Gastrocnemius medialis (tissue), 4 donors: ENCODE results near the gene PFKFB4. TPM values are rescaled to one million over a fixed set of nuclear protein-coding genes. Genes with fewer than 3 reads are reported as not detected.

Experiments used
- ATAC-seq, 2 donors: fragments of 150-250 bp; one replicate each; pipeline ENCODE4 v1.9.1; 2016
- DNase-seq, 2 donors: peaks; one replicate each; pipeline ENCODE4 v3.0.0-alpha.2; 2019
- H3K27ac ChIP-seq, 4 donors: fragments of 200-600 bp; sonication (generic); 1 replicate in 1 of 4; 2 replicates in 3 of 4; pipeline ENCODE4 v1.5.1; 2016 to 2018; ENCODE audit warnings: mild to moderate bottlenecking in 2 of 4, moderate library complexity in 1 of 4
- H3K27me3 ChIP-seq, 3 donors: fragments of 200-600 bp; sonication (generic) in 2 of 3; 1 replicate in 1 of 3; 2 replicates in 2 of 3; pipeline versions ENCODE4 v1.5.1 to v1.6.0; 2016 to 2019; ENCODE audit warnings: mild to moderate bottlenecking in 1 of 3, moderate library complexity in 1 of 3
- H3K36me3 ChIP-seq, 2 donors: fragments of 200-600 bp; sonication (generic) in 1 of 2; one replicate each; pipeline ENCODE4 v1.5.1; 2017 to 2018
- H3K4me1 ChIP-seq, 2 donors: fragments of 200-600 bp; sonication (generic) in 1 of 2; one replicate each; pipeline ENCODE4 v1.5.1; 2016 to 2017; ENCODE audit warnings: mild to moderate bottlenecking in 2 of 2
- H3K4me3 ChIP-seq, 4 donors: fragments of 200-600 bp; sonication (generic) in 3 of 4; 1 replicate in 1 of 4; 2 replicates in 3 of 4; pipeline ENCODE4 v1.5.1; 2016 to 2019; ENCODE audit warnings: mild to moderate bottlenecking in 2 of 4
- H3K9me3 ChIP-seq, 3 donors: fragments of 200-600 bp; sonication (generic) in 2 of 3; 1 replicate in 1 of 3; 2 replicates in 2 of 3; pipeline ENCODE4 v1.5.1; 2016 to 2019
- POLR2A ChIP-seq, 2 donors: fragments of 450-650 bp; IDR thresholded peaks; one replicate each; pipeline ENCODE4 v1.6.1; 2017; ENCODE audit warnings: antibody characterized with exemption in 2 of 2, mild to moderate bottlenecking in 2 of 2, moderate library complexity in 2 of 2
- in situ Hi-C, 4 donors: fragments of 200-750 bp; cut with MboI; loops; one replicate each; pipeline versions ENCODE4 v1.15.0 to v1.8.0; 2017; ENCODE audit warnings: low sequenced_read_pairs in 4 of 4
- intact Hi-C: fragments of 100-400 bp; cut with DNase I; formaldehyde crosslinking; loops from one replicate; pipeline ENCODE4 v1.15.1; 2023; ENCODE audit warnings: low total_unique reads
- total RNA-seq, 4 donors: library from RNA; depleted of rRNA; stranded (reverse); fragments of >200 nt; gene quantifications; one replicate each; pipeline versions ENCODE4 v1.1.0 to v1.2.3, GENCODE V29; 2016
- TF ChIP-seq, protein P1 (sequence below), 5 experiments: fragments of 450-650 bp in 3 of 5; fragments of 200-600 bp in 2 of 5; sonication (generic) in 2 of 5; IDR thresholded peaks in 4 of 5; conservative IDR thresholded peaks in 1 of 5; 1 replicate in 4 of 5; 2 replicates in 1 of 5; pipeline ENCODE4 v1.5.1; 2016 to 2019; ENCODE audit warnings: antibody characterized with exemption in 5 of 5, mild to moderate bottlenecking in 3 of 5, moderate library complexity in 3 of 5

The PFKFB4 gene
- total RNA-seq, 4 donors from 2014 or later, result 0.87 to 2.6 (median 1.7) TPM

- no peak for DNase-seq
- no peaks in the 10 kb centered on the region for H3K4me1 ChIP-seq
- no peak overlapping the region for H3K4me3 ChIP-seq
- in situ Hi-C loops, result no loop called here
- H3K27ac ChIP-seq, result no peak overlapping the region
- H3K27me3 ChIP-seq, result no peaks in the 10 kb centered on the region
- intact Hi-C loops, result no loop called here
- no peak for ATAC-seq
- peaks cover 0 to 3% of the 10 kb centered on the region in 2 donors for H3K36me3 ChIP-seq
- no peaks in the 10 kb centered on the region for H3K9me3 ChIP-seq
- TF ChIP-seq POLR2A (IDR thresholded peaks at IDR 0.05), result no peak
- TF ChIP-seq, protein P1, sequence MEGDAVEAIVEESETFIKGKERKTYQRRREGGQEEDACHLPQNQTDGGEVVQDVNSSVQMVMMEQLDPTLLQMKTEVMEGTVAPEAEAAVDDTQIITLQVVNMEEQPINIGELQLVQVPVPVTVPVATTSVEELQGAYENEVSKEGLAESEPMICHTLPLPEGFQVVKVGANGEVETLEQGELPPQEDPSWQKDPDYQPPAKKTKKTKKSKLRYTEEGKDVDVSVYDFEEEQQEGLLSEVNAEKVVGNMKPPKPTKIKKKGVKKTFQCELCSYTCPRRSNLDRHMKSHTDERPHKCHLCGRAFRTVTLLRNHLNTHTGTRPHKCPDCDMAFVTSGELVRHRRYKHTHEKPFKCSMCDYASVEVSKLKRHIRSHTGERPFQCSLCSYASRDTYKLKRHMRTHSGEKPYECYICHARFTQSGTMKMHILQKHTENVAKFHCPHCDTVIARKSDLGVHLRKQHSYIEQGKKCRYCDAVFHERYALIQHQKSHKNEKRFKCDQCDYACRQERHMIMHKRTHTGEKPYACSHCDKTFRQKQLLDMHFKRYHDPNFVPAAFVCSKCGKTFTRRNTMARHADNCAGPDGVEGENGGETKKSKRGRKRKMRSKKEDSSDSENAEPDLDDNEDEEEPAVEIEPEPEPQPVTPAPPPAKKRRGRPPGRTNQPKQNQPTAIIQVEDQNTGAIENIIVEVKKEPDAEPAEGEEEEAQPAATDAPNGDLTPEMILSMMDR (IDR thresholded peaks at IDR 0.05 in 4 of 5, conservative IDR thresholded peaks at IDR 0.05 in 1 of 5), result no peak
Observed at GRCh38 chr3:48567090-48567489, 10.5 kb upstream of the PFKFB4 start.

GRCh38 chr3:48566401-48566760, 9.8 kb upstream of the PFKFB4 start:
- Histone ChIP-seq H3K9me3 (no peaks in the 10 kb centered on the region), H3K36me3 (peaks cover 0 to 3% of the 10 kb centered on the region in 2 donors), H3K4me3 (no peak overlapping the region), H3K4me1 (no peaks in the 10 kb centered on the region), H3K27me3 (no peaks in the 10 kb centered on the region), H3K27ac (no peak overlapping the region)
- in situ Hi-C loops, result no loop called here
- intact Hi-C loops, result no loop called here
- DNase-seq (no peak), ATAC-seq (no peak)
- no peak for TF ChIP-seq POLR2A (IDR thresholded peaks at IDR 0.05)
- TF ChIP-seq, protein P1 (IDR thresholded peaks at IDR 0.05 in 4 of 5, conservative IDR thresholded peaks at IDR 0.05 in 1 of 5), result no peak

DNA sequence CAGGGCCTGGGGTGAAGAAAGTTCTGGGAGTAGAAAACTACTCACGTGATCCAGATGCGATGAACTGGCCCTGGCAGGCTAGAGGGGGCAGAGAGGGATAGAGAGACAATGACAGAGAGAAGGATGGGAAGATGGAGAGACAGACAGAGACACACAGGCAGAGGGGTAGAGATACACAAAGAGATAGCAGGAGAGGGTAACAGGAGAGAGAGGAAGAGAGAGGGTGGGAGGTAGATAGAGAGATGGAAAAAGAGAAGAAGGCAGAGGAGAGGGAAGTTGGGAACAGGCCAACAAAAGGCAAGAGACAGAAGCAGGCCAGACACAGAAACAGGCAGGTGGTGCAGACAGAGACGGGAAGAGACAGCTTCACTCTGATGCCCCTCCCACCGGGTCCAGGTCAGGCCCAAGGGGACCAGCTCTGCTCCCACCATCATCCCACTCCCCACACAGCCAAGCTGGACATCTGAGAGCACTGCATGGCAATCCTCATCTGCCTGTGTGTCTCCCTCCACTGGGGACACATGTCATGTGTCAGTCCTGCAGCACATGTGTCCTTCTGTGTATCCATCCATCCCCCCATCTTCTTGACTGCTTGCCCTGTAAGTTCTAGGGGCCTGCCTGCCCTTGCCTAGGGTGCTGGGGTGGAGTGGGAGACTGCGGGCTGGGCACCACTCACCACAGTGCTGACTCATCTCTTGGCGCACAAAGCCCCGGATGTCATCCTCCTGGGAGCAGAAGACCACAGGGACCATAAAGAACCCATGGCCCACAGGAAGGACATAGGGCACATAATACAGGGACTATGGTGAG, 9.2 kb upstream of the PFKFB4 start:
- intact Hi-C loops, result no loop called here

GRCh38 chr3:48565186-48565585, 8.6 kb upstream of the PFKFB4 start:
- intact Hi-C loops, result no loop called here
- Histone ChIP-seq H3K36me3 (no peaks in the 10 kb centered on the region), H3K4me1 (peaks cover 11 to 12% of the 10 kb centered on the region in 2 donors), H3K27me3 (no peaks in the 10 kb centered on the region), H3K9me3 (no peaks in the 10 kb centered on the region), H3K4me3 (no peak overlapping the region), H3K27ac (no peak overlapping the region)
- DNase-seq (no peak), ATAC-seq (no peak)
- TF ChIP-seq, protein P1 (IDR thresholded peaks at IDR 0.05 in 4 of 5, conservative IDR thresholded peaks at IDR 0.05 in 1 of 5), result no peak
- no peak for TF ChIP-seq POLR2A (IDR thresholded peaks at IDR 0.05)
- in situ Hi-C loops, result no loop called here

More for the DNA sequence above, 9.2 kb upstream of the PFKFB4 start:
- DNase-seq, result no peak
- no peaks in the 10 kb centered on the region for H3K36me3 ChIP-seq
- H3K27me3 ChIP-seq, result no peaks in the 10 kb centered on the region
- no peak for TF ChIP-seq POLR2A (IDR thresholded peaks at IDR 0.05)
- no peak overlapping the region for H3K4me3 ChIP-seq
- ATAC-seq, result no peak
- H3K9me3 ChIP-seq, result no peaks in the 10 kb centered on the region
- peaks cover 5% of the 10 kb centered on the region in 2 donors for H3K4me1 ChIP-seq
- in situ Hi-C loops, result no loop called here
- H3K27ac ChIP-seq, result no peak overlapping the region

GRCh38 chr3:48564667-48565066, 8.1 kb upstream of the PFKFB4 start:
- no peaks in the 10 kb centered on the region for H3K36me3 ChIP-seq
- in situ Hi-C loops (no loop called here), intact Hi-C loops (no loop called here)
- peaks cover 16 to 17% of the 10 kb centered on the region in 2 donors for H3K4me1 ChIP-seq
- TF ChIP-seq, protein P1 (IDR thresholded peaks at IDR 0.05 in 4 of 5, conservative IDR thresholded peaks at IDR 0.05 in 1 of 5), result no peak
- no peak for TF ChIP-seq POLR2A (IDR thresholded peaks at IDR 0.05)
- ATAC-seq (no peak), DNase-seq (no peak)
- no peak overlapping the region for H3K4me3 ChIP-seq
- no peak overlapping the region for H3K27ac ChIP-seq
- no peaks in the 10 kb centered on the region for H3K9me3 ChIP-seq
- H3K27me3 ChIP-seq, result no peaks in the 10 kb centered on the region
